Osteoblast (primary cell): Measurements from ENCODE around the gene CLCA2. TPM values are rescaled to one million over a fixed set of nuclear protein-coding genes. Genes with fewer than 3 reads are reported as not detected.

Source experiments
- DNase-seq: peaks from one replicate; pipeline ENCODE4 v3.0.0; 2011; ENCODE audit warnings: low spot score, mixed read lengths; ENCODE audit not compliant: insufficient read length; ENCODE audit errors: missing footprints
- H2AFZ ChIP-seq: 2 replicates; pipeline ENCODE4 v1.6.0; 2011; ENCODE audit warnings: mild to moderate bottlenecking, low read length
- H3K27ac ChIP-seq: 2 replicates; pipeline ENCODE4 v1.5.1; 2011; ENCODE audit warnings: mild to moderate bottlenecking, low read depth, low read length, moderate library complexity
- H3K27me3 ChIP-seq: 2 replicates; pipeline ENCODE4 v1.6.0; 2012; ENCODE audit warnings: mild to moderate bottlenecking, control low read depth, inconsistent platforms, low read length, moderate library complexity; ENCODE audit not compliant: insufficient read depth
- H3K36me3 ChIP-seq: 2 replicates; pipeline ENCODE4 v1.5.1; 2011; ENCODE audit warnings: mild to moderate bottlenecking, low read length, control low read depth, moderate library complexity; ENCODE audit not compliant: insufficient read depth
- H3K4me1 ChIP-seq: 2 replicates; pipeline ENCODE4 v1.5.1; 2011; ENCODE audit warnings: mild to moderate bottlenecking, low read length, control low read depth, moderate library complexity; ENCODE audit not compliant: insufficient read depth
- H3K4me2 ChIP-seq: 2 replicates; pipeline ENCODE4 v1.6.0; 2011; ENCODE audit warnings: mild to moderate bottlenecking, low read length; ENCODE audit not compliant: insufficient read depth
- H3K4me3 ChIP-seq: fragments of 200-600 bp; sonication (generic); 3 replicates; pipeline ENCODE4 v1.5.1; 2012; ENCODE audit warnings: mild to moderate bottlenecking, low read length, inconsistent platforms; ENCODE audit not compliant: insufficient read depth
- H3K79me2 ChIP-seq: 2 replicates; pipeline ENCODE4 v1.6.0; 2012; ENCODE audit warnings: mild to moderate bottlenecking, low read length, control low read depth, inconsistent platforms; ENCODE audit not compliant: insufficient read depth
- H3K9me3 ChIP-seq: 2 replicates; pipeline ENCODE4 v1.5.1; 2011; ENCODE audit warnings: low read depth, low read length, control low read depth
- H4K20me1 ChIP-seq: 2 replicates; pipeline ENCODE4 v1.6.0; 2012; ENCODE audit warnings: mild to moderate bottlenecking, low read length, control low read depth; ENCODE audit not compliant: insufficient read depth
- total RNA-seq: library from RNA; depleted of rRNA; stranded (reverse); fragments of >200 nt; gene quantifications from 2 replicates; pipeline ENCODE4 v1.2.3, GENCODE V29; 2012
- TF ChIP-seq, protein P1 (sequence below): IDR thresholded peaks from 2 replicates; pipeline ENCODE4 v1.5.1; 2011; ENCODE audit warnings: mild to moderate bottlenecking, low read depth, low read length, moderate library complexity; ENCODE audit errors: extremely low read depth

Gene CLCA2
- total RNA-seq, 1 donor = 2.2 TPM

DNA sequence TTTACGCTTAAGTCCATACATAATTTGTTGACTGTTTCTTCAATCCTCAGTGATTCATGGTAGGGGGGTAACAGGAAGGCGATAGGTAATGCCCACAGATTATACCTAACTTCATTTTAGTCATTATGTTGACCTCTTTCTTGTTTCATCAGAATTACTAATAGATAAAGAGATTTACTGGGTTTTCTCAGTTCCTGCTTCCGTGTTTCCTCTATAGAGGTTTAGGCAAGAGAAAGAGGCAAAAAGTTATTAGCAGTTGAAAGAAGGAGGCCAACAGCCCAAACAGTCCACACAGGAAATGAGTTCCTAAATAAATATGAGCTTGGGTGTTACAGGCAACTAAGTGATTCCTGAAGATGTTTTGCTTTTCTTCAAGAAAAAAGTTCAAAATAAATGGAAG is 26.9 kb downstream of the CLCA2 start:
- TF ChIP-seq, protein P1, sequence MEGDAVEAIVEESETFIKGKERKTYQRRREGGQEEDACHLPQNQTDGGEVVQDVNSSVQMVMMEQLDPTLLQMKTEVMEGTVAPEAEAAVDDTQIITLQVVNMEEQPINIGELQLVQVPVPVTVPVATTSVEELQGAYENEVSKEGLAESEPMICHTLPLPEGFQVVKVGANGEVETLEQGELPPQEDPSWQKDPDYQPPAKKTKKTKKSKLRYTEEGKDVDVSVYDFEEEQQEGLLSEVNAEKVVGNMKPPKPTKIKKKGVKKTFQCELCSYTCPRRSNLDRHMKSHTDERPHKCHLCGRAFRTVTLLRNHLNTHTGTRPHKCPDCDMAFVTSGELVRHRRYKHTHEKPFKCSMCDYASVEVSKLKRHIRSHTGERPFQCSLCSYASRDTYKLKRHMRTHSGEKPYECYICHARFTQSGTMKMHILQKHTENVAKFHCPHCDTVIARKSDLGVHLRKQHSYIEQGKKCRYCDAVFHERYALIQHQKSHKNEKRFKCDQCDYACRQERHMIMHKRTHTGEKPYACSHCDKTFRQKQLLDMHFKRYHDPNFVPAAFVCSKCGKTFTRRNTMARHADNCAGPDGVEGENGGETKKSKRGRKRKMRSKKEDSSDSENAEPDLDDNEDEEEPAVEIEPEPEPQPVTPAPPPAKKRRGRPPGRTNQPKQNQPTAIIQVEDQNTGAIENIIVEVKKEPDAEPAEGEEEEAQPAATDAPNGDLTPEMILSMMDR = no peak
- Histone ChIP-seq H3K36me3 (no peaks in the 10 kb centered on the region), H3K79me2 (no peaks in the 10 kb centered on the region), H3K27ac (no peak overlapping the region), H3K27me3 (no peaks in the 10 kb centered on the region), H4K20me1 (no peaks in the 10 kb centered on the region), H2AFZ (no peak overlapping the region), H3K9me3 (no peaks in the 10 kb centered on the region), H3K4me2 (no peak overlapping the region), H3K4me3 (no peak overlapping the region), H3K4me1 (no peaks in the 10 kb centered on the region)
- no peak for DNase-seq

DNA sequence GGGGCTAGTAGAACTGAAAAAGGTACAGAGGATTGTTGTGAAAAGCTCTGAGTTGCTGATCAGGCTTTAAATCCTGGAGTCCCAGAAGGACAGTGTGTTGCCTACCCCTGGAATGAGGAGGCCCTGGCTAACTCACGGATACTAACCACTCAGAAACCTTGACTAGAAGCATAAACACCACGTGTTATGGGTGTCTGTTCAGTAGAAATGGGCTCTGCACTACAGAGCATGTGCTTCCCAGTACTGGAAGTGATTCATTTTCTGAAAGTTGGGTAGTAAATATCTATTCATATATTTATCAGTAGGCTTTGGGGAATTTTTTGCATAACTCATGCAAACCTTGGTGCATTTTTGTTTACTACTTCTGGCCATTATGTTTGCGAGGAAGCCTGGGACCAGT is 29.7 kb downstream of the CLCA2 start:
- DNase-seq = no peak
- TF ChIP-seq, protein P1 = no peak
- H3K4me3 ChIP-seq = no peak overlapping the region
- no peaks in the 10 kb centered on the region for H4K20me1 ChIP-seq
- H3K36me3 ChIP-seq = no peaks in the 10 kb centered on the region
- H3K9me3 ChIP-seq = no peaks in the 10 kb centered on the region
- H3K27ac ChIP-seq = no peak overlapping the region
- no peak overlapping the region for H2AFZ ChIP-seq
- peaks cover 2% of the 10 kb centered on the region for H3K27me3 ChIP-seq
- no peak overlapping the region for H3K4me2 ChIP-seq
- H3K4me1 ChIP-seq = no peaks in the 10 kb centered on the region
- no peaks in the 10 kb centered on the region for H3K79me2 ChIP-seq

DNA sequence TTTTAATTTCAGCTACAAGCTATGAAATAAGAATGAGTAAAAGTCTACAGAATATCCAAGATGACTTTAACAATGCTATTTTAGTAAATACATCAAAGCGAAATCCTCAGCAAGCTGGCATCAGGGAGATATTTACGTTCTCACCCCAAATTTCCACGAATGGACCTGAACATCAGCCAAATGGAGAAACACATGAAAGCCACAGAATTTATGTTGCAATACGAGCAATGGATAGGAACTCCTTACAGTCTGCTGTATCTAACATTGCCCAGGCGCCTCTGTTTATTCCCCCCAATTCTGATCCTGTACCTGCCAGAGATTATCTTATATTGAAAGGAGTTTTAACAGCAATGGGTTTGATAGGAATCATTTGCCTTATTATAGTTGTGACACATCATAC is 31.1 kb downstream of the CLCA2 start:
- Histone ChIP-seq H3K4me3 (no peak overlapping the region), H3K27ac (no peak overlapping the region), H2AFZ (no peak overlapping the region), H3K36me3 (no peaks in the 10 kb centered on the region), H3K27me3 (peaks cover 2% of the 10 kb centered on the region), H3K4me2 (no peak overlapping the region), H3K79me2 (no peaks in the 10 kb centered on the region), H4K20me1 (no peaks in the 10 kb centered on the region), H3K4me1 (no peaks in the 10 kb centered on the region), H3K9me3 (no peaks in the 10 kb centered on the region)
- TF ChIP-seq, protein P1 = no peak
- DNase-seq = no peak

DNA sequence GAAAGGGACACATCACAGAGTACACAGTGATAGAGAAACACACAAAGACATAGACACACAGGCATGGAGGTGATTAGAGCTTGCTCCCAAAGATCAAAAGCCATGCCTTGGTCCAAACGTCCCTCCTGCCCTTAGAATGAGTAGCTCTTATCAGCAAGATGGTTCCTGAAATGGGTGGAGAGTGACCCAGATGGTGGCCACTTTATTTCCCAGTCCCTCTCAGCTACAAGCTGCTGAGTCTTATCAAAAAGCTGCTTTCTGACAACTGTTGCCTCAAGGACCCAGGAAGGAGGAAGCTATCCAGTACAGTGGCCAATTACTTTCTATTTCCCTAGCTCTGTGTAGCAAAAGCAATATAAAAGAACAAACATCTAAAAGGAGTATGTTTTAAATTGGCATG is 37.0 kb downstream of the CLCA2 start:
- no peak overlapping the region for H3K27ac ChIP-seq
- H2AFZ ChIP-seq = no peak overlapping the region
- H3K9me3 ChIP-seq = no peaks in the 10 kb centered on the region
- H4K20me1 ChIP-seq = no peaks in the 10 kb centered on the region
- DNase-seq = no peak
- H3K4me2 ChIP-seq = no peak overlapping the region
- H3K4me3 ChIP-seq = no peak overlapping the region
- TF ChIP-seq, protein P1 = no peak
- peaks cover 2% of the 10 kb centered on the region for H3K27me3 ChIP-seq
- no peaks in the 10 kb centered on the region for H3K79me2 ChIP-seq
- no peaks in the 10 kb centered on the region for H3K4me1 ChIP-seq
- H3K36me3 ChIP-seq = no peaks in the 10 kb centered on the region
